Measurements from ENCODE around the gene GAL.

The GAL gene

DNA sequence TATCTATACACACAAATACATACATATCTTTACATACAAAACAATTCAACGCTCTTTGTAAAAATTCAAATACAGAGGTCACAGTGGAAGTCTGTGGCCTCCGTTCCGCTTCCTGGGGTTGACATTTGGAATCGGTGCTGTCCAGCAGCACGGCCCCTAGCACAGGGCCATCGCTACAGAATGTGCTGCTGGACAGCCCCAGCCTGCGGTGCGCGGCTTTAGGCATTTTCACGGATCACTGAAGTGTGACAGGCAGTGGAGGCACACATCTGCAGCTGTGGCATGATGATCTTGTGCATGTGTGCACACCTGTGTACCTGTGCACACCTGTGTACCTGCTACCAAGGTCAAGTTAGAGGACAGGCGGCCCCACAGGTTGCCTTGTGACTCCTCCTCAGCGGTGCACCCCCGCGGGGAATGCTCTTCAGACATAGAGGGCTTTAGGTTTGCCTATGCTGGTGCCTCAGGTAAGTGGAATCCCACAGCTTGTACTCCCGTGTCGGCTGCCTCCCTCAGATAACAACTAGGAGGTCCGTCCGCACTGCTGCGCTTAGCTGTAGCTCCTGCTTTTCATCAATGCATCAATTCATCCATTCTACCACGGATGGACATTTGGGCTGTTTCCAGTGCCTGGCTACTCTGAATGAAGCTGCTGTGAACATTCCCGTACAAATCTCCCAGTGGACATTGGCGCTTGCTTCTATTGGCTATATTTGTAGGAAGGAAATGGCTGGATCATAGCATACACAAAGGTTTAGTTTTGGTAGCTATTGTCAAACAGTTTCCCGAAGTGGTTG, 29.9 kb downstream of the GAL start:
- no peak for DNase-seq

DNA sequence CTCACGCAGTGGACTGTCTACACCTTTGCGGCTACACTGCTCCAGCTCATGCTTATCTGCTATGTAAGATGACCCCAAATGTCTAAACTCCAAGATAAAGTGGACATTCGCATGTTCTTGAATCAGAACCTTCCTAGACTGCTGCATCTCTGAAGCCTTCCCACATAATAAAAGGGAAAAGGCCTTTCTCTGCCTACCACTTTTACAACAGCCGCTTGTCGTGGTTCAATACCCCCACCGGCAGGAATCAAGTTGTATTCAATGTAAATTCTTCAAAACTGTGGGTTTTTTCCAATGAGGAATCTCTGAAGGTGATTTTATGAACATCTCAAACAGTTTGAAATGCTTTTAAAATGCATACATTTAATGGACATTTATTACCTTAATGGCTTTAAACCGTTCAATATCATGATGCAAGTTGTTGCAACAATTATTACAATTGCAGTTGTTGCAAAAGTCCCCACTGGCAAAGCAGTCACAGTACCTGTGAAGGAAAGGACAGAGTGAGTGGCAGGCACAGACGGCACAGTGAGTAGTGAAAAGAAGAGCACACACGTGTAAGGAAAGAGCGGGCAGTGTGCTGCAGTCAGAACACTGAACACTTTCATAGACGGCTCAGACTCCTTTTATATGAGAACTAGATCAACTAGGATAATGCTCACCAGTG, 31.2 kb downstream of the GAL start:
- no peak for DNase-seq

DNA sequence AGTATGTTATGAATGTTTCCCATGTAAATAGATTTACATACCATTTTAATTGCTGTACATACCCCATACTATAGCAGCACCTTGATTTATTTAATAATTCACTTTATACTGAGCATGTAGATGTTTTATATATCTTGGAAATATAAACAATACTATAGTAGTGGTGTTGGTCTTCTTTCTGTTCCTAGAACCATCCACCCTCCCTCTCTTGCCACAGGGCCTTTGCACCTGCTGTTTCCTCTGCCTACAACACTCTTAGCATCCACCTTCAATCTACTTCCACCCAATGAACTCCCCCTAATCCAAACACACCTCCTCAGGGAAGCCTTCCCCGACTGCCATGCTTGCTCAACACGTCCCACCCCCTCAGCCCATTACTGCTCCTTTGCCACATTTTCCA, 36.7 kb downstream of the GAL start:
- DNase-seq: no peak

- no peak for DNase-seq
Measured at GRCh38 chr11:68722143-68722542, 37.8 kb downstream of the GAL start.

DNA sequence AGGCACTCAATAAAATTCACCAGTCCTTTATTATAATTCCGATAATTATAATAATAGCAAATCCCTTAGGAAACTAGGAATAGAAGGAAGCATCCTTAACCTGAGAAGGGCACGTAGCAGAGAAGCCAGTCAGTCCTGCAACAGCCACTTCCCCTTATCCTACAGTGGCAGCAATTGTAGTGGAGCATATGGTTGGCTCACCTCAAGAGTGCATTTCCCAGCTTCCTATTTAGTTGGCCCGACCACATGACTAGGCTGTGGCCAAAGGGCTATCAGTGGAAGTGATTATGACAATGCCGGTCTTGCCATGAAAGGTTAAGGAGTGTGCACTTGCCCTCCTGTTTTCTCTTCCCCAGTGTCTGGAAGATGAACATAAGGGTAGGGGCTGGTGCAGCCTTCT, 39.9 kb downstream of the GAL start:
- no peak for DNase-seq

DNA sequence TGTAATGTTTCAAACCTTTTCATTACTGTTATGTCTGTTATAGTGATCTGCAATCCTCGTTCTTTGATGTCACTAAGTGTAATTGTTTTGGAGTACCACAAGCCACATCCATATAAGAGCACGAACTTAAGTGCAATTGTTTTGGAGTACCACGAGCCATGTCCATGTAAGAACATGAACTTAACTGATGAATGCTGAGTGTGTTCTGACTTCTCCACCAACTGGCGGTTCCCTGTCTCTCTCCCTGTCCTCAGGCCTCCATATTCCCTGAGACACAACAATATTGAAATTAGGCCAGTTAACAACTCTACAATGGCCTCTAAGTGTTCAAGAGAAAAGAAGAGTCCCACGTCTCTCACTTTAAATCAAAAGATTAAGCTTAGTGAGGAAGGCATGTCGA, 43.4 kb downstream of the GAL start:
- no peak for DNase-seq

GRCh38 chr11:68734111-68734510, 49.8 kb downstream of the GAL start:
- DNase-seq: no peak

GRCh38 chr11:68735125-68735524, 50.8 kb downstream of the GAL start:
- DNase-seq: no peak

- no peak for DNase-seq
Measured at GRCh38 chr11:68735646-68736045, 51.3 kb downstream of the GAL start.
